HEK293T (cell line): Measurements from ENCODE around the gene CLCN3.

ENCODE experiments used
- CTCF ChIA-PET: fragments of 350-600 bp; formaldehyde crosslinking; extraction: SDS; loops from one replicate; lab custom pipeline; 2021; ENCODE audit warnings: antibody characterized with exemption, inconsistent platforms; lab: Yijun Ruan, JAX
- POLR2A ChIA-PET: fragments of 350-600 bp; formaldehyde crosslinking; extraction: SDS; loops from one replicate; lab custom pipeline; 2020; ENCODE audit warnings: antibody characterized with exemption, inconsistent platforms; lab: Yijun Ruan, JAX
- DNase-seq: peaks from one replicate; pipeline ENCODE4 v3.0.0; 2012; ENCODE audit warnings: mixed read lengths; ENCODE audit errors: extremely low spot score
- ARNT ChIP-seq: fragments of 450-650 bp; IDR thresholded peaks from 2 replicates; pipeline ENCODE4 v1.6.1; 2017; ENCODE audit warnings: mild to moderate bottlenecking
- BHLHE40 ChIP-seq: fragments of 450-650 bp; IDR thresholded peaks from 2 replicates; pipeline ENCODE4 v1.6.1; 2016; ENCODE audit warnings: mild to moderate bottlenecking, moderate library complexity, borderline replicate concordance
- CTBP1 ChIP-seq: fragments of 450-650 bp; IDR thresholded peaks from 2 replicates; pipeline ENCODE4 v1.6.1; 2016; ENCODE audit warnings: borderline replicate concordance
- ELF4 ChIP-seq: fragments of 450-650 bp; IDR thresholded peaks from 2 replicates; pipeline ENCODE4 v1.6.1; 2017; ENCODE audit warnings: antibody characterized with exemption
- FOXA1 ChIP-seq: fragments of 450-650 bp; IDR thresholded peaks from 2 replicates; pipeline ENCODE4 v1.6.1; 2016; ENCODE audit warnings: mild to moderate bottlenecking
- FOXK2 ChIP-seq: fragments of 450-650 bp; IDR thresholded peaks from 2 replicates; pipeline ENCODE4 v1.6.1; 2016; ENCODE audit warnings: mild to moderate bottlenecking
- FOXM1 ChIP-seq: fragments of 450-650 bp; IDR thresholded peaks from 2 replicates; pipeline ENCODE4 v1.6.1; 2017; ENCODE audit warnings: mild to moderate bottlenecking, borderline replicate concordance
- HDGF ChIP-seq: fragments of 450-650 bp; IDR thresholded peaks from 2 replicates; pipeline ENCODE4 v1.6.1; 2017; ENCODE audit warnings: antibody characterized with exemption, borderline replicate concordance
- L3MBTL2 ChIP-seq: fragments of 450-650 bp; conservative IDR thresholded peaks from 2 replicates; pipeline ENCODE4 v1.6.1; 2016; ENCODE audit warnings: mild to moderate bottlenecking
- LEF1 ChIP-seq: fragments of 450-650 bp; IDR thresholded peaks from 2 replicates; pipeline ENCODE4 v1.6.1; 2017; ENCODE audit warnings: mild to moderate bottlenecking, borderline replicate concordance
- NFRKB ChIP-seq: fragments of 450-650 bp; IDR thresholded peaks from 2 replicates; pipeline ENCODE4 v1.6.1; 2016; ENCODE audit warnings: mild to moderate bottlenecking, moderate library complexity
- SP1 ChIP-seq: fragments of 450-650 bp; IDR thresholded peaks from 2 replicates; pipeline ENCODE4 v1.6.1; 2017
- SUZ12 ChIP-seq: fragments of 450-650 bp; IDR thresholded peaks from 2 replicates; pipeline ENCODE4 v1.6.1; 2016; ENCODE audit warnings: mild to moderate bottlenecking
- TARDBP ChIP-seq: fragments of 450-650 bp; IDR thresholded peaks from 2 replicates; pipeline ENCODE4 v1.6.1; 2016
- ZNF384 ChIP-seq: fragments of 450-650 bp; IDR thresholded peaks from 2 replicates; pipeline ENCODE4 v1.6.1; 2016
- TF ChIP-seq, protein P1 (sequence below): fragments of 450-650 bp; IDR thresholded peaks from 2 replicates; pipeline ENCODE4 v1.6.1; 2016

CLCN3 gene

DNA sequence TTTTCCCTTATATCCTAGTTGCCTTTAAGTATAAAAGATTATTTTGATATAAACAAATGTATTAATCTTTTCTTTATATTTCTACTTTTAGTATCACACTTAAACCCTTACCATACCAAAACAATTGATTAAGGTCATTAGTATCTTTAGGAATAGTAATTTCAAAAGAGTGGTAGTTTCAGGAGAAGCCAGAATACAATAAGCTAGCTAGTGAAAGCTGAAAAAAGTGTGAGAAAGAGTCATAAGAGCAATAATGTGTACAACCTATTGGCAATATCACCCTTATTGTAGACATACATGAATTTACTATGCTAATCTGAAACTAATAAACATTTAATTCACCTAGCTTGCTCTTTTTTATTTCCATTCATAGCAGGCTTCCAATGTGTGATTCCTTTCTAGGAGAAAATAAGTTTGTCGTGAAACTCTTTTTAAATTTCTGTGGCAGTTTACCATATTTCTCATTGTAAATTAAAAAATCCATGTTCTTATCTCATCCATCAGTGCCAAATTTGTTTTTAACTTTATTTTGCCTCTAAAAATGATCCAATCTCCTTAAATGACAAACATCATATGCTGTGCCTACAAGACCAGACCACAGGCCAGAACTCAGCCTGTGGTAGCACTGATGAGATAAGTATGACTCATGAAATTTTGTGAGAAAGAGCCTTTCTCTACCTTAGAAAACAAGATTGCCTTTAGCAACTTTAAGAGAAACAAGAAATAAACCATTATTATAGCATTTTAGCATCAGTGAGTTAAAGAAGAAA lies 16.1 kb upstream of the CLCN3 start:
- POLR2A ChIA-PET = no interaction called here
- no peak for DNase-seq
- no peak for TF ChIP-seq L3MBTL2
- no peak for TF ChIP-seq NFRKB
- no peak for TF ChIP-seq LEF1
- TF ChIP-seq, protein P1, sequence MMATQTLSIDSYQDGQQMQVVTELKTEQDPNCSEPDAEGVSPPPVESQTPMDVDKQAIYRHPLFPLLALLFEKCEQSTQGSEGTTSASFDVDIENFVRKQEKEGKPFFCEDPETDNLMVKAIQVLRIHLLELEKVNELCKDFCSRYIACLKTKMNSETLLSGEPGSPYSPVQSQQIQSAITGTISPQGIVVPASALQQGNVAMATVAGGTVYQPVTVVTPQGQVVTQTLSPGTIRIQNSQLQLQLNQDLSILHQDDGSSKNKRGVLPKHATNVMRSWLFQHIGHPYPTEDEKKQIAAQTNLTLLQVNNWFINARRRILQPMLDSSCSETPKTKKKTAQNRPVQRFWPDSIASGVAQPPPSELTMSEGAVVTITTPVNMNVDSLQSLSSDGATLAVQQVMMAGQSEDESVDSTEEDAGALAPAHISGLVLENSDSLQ = no peak
- TF ChIP-seq BHLHE40 = no peak
- CTCF ChIA-PET = no interaction called here

GRCh38 chr4:169604903-169605331 lies 15.5 kb upstream of the CLCN3 start:
- POLR2A ChIA-PET = interaction anchor here (2.0 kb wide), 1 partner anchor 15 kb away, joined by 9 read pairs; the partner anchor contains the start of gene CLCN3
- TF ChIP-seq CTBP1 (no peak), ARNT (no peak), FOXA1 (no peak), L3MBTL2 (no peak), SP1 (no peak), SUZ12 (no peak)
- CTCF ChIA-PET = interaction anchor here (0.7 kb wide), 1 partner anchor 808 kb away, joined by 6 read pairs; no protein-coding TSS in a partner anchor
- DNase-seq = no peak

DNA sequence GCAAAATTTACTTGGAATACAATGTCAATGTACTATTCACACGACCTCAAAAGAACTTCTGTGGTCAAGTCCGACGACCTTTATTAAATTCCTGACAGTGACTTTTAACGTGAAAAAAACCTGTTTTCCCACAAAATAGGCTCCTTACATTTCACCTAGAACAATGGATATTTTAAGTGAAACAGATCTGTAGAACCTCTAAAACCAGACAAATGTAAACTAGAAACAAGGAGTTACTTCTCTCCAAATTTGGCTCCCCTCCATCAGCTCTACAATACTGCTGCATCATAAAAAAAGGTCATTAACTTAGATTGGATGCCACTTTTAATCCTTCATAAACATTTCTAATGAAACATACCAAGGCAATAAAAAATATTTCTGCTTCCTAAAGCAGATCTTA lies 9.2 kb upstream of the CLCN3 start:
- no peak for DNase-seq
- ChIA-PET CTCF (interaction anchor here (1.5 kb wide), 1 partner anchor 9 kb away, joined by 4 read pairs; the partner anchor contains the start of gene CLCN3), POLR2A (interaction anchor here (0.9 to 3.7 kb wide), 4 partner anchors 10 to 142 kb away, joined by 3 to 24 read pairs (median 4); partner anchors contain the start of gene CLCN3)
- no peak for TF ChIP-seq FOXM1
- no peak for TF ChIP-seq LEF1
- TF ChIP-seq SP1 = no peak
- TF ChIP-seq FOXK2 = no peak
- TF ChIP-seq FOXA1 = no peak
- no peak for TF ChIP-seq SUZ12
- TF ChIP-seq CTBP1 = no peak
- TF ChIP-seq, protein P1 = no peak
- TF ChIP-seq ARNT = no peak
- no peak for TF ChIP-seq HDGF
- no peak for TF ChIP-seq NFRKB
- TF ChIP-seq BHLHE40 = no peak

DNA sequence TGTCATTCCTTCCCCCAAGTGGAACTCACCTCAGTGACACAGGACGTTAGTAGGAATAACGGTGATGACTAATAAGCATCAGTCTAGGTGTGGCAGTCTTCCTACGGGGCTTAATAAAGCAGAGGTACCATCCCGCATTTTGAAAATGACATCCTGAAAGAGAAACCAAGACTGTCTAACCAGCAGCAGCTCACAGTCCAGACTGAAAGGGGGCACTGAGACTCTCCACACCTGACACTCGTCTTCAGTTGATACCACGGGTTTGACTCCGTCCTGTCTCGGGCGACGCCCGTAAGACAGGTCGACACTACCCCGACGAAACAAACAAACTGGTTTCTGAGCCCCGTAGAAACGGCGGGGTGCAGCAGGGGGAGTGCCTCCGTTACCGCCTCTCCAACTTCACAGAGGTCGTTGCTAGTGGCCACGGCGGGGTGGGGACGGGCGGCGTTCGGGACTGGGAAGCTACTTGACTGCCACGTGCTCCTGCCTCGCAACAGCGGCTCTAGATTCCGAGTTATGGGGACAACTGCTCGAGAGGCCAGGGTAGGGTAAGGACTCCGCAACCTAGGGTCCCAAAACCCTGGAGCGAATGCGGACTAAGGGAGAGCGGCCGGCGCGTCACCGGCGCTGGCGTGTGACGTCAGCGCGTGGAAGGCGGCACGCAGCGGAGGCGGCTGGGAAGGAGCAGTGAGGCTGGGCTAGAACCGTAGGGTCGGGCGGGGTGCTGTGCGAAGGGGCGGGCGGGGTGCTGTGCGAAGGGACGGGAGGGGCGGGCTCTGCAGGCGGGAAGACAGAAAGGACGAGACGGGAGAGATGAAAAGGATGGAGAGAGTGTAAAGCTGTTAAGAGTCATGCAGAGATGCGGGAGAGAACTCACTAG lies 8.1 kb upstream of the CLCN3 start, which contains the start of gene NEK1:
Gene NEK1 (minus strand): TSS at position 593 of the 880 bp plus-strand sequence. CDS start 9,953 bp downstream, outside the sequence.
- DNase-seq = peak; percentile 87
- TF ChIP-seq L3MBTL2 (peak; percentile 60), HDGF (no peak), ELF4 (no peak), CTBP1 (0 out of 2 replicates have a peak, but pooled peaks have one; percentile 20)
- ChIA-PET POLR2A (interaction anchor here (0.6 to 3.7 kb wide), 11 partner anchors 9 to 199 kb away, joined by 3 to 32 read pairs (median 3); partner anchors contain the start of genes CLCN3 and HPF1), CTCF (interaction anchor here (0.6 to 2.5 kb wide), 8 partner anchors 14 to 689 kb away, joined by 3 to 31 read pairs (median 4); no protein-coding TSS in a partner anchor)

GRCh38 chr4:169612871-169613859 lies 7.2 kb upstream of the CLCN3 start:
- ChIA-PET POLR2A (interaction anchor here (0.8 to 3.7 kb wide), 8 partner anchors 8 to 178 kb away, joined by 3 to 32 read pairs (median 4); partner anchors contain the start of genes CLCN3 and HPF1), CTCF (interaction anchor here (0.6 to 2.5 kb wide), 21 partner anchors 9 to 690 kb away, joined by 3 to 31 read pairs (median 3); no protein-coding TSS in a partner anchor)
- peak; percentile 53 for DNase-seq
- TF ChIP-seq ELF4 (peak; percentile 8; the same call in 1 of the 2 replicates), CTBP1 (no peak)

DNA sequence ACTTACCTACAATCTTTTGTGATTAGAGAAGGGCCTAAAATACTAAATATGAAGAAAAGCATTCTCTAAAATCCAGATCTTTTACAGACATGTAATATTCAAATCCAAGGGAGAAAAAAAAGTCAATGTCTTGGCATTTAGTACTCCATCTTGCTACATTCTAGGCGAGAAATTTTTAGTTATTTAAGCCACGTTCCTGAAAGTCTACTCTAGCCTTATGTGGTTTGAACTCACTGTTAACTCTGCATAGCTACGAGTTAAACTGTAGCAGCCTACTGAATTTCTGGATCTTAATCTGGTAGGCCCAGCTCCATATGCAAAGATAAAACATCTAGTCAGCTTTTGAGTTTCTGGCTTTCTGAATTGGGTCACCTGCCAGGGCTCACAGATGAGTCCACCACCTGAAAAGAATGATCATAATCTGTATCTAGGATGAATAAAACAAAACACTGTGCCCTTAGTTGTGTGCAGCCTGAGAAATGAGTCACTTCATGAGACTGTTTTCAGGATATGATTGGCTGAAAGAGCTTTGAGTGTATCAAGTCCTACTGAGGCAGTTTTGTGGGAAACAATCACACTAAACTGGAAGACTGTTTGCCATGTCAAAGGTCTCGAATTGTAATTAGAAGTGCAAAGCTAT lies 4.8 kb upstream of the CLCN3 start:
- ChIA-PET CTCF (no interaction called here), POLR2A (interaction anchor here (1.4 kb wide), 1 partner anchor 108 kb away, joined by 3 read pairs; no protein-coding TSS in a partner anchor)
- DNase-seq = no peak
- no peak for TF ChIP-seq BHLHE40
- TF ChIP-seq ZNF384 = no peak
- TF ChIP-seq FOXK2 = no peak
- TF ChIP-seq TARDBP = no peak
